Mesothelial cell of epicardium (in vitro differentiated cells): ENCODE results near the gene TEAD4. TPM values are rescaled to one million over a fixed set of nuclear protein-coding genes. Genes with fewer than 3 reads are reported as not detected.

Experiments used
- DNase-seq, 2 experiments: peaks; one replicate each; pipeline ENCODE4 v3.0.0; 2021; ENCODE audit warnings: low spot score in 2 of 2; ENCODE audit not compliant: unreplicated experiment in 2 of 2
- H3K27ac Mint-ChIP-seq: 2 replicates; pipeline ENCODE4 v1.8.0; 2021; ENCODE audit warnings: mixed read lengths
- H3K27me3 Mint-ChIP-seq: 2 replicates; pipeline ENCODE4 v1.8.0; 2021; ENCODE audit warnings: low read depth, mixed read lengths
- H3K36me3 Mint-ChIP-seq: 2 replicates; pipeline ENCODE4 v1.8.0; 2021; ENCODE audit warnings: mixed read lengths
- H3K4me1 Mint-ChIP-seq: 2 replicates; pipeline ENCODE4 v1.8.0; 2021; ENCODE audit warnings: mixed read lengths
- H3K4me3 Mint-ChIP-seq: 2 replicates; pipeline ENCODE4 v1.8.0; 2021; ENCODE audit warnings: mild to moderate bottlenecking, moderate library complexity, mixed read lengths
- H3K9me3 Mint-ChIP-seq: 2 replicates; pipeline ENCODE4 v1.8.0; 2021; ENCODE audit warnings: mixed read lengths
- total RNA-seq: library from RNA; stranded (reverse); gene quantifications from 3 replicates; pipeline ENCODE4 v1.2.1, GENCODE V29; 2021
- TF ChIP-seq, protein P1 (sequence below): fragments of 200-600 bp; sonication (generic); IDR thresholded peaks from one replicate; pipeline ENCODE4 v1.5.0; 2021; ENCODE audit warnings: antibody characterized with exemption; ENCODE audit not compliant: unreplicated experiment

TEAD4 gene
- total RNA-seq, 1 donor from 2014 or later, result 32.3 TPM

DNA sequence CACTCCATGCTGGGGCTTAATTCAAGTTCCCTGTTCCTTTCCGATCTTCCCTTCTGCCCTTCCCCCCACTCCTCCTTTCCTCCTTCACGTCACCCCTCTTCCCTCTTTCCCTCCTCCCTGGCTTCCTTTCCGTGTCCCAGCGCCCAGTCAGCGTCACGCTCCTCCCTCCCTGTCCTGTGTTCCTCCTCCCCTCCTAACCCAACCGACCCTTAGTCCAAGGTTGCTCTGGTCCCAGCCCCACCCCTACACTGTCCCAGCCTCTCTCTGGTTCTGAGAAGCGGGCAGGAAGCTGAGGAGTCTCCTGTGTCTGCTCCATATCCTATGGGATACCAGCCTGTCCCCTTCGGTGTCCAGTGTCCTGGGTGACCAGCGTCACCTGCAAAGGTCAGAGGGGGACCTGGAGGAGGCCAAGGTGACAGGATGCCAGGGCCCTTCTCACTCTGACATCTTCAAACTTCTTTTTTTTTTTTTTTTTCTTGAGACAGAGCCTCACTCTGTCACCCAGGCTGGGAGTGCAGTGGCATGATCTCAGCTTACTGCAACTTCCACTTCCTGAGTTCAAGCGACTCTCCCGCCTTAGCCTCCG, 61.7 kb downstream of the TEAD4 start:
- no peaks in the 10 kb centered on the region for H3K9me3 Mint-ChIP-seq
- DNase-seq, result no peak
- no peak overlapping the region for H3K27ac Mint-ChIP-seq
- H3K4me3 Mint-ChIP-seq, result no peak overlapping the region
- no peaks in the 10 kb centered on the region for H3K4me1 Mint-ChIP-seq
- H3K27me3 Mint-ChIP-seq, result no peaks in the 10 kb centered on the region
- TF ChIP-seq, protein P1, sequence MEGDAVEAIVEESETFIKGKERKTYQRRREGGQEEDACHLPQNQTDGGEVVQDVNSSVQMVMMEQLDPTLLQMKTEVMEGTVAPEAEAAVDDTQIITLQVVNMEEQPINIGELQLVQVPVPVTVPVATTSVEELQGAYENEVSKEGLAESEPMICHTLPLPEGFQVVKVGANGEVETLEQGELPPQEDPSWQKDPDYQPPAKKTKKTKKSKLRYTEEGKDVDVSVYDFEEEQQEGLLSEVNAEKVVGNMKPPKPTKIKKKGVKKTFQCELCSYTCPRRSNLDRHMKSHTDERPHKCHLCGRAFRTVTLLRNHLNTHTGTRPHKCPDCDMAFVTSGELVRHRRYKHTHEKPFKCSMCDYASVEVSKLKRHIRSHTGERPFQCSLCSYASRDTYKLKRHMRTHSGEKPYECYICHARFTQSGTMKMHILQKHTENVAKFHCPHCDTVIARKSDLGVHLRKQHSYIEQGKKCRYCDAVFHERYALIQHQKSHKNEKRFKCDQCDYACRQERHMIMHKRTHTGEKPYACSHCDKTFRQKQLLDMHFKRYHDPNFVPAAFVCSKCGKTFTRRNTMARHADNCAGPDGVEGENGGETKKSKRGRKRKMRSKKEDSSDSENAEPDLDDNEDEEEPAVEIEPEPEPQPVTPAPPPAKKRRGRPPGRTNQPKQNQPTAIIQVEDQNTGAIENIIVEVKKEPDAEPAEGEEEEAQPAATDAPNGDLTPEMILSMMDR, result no peak
- H3K36me3 Mint-ChIP-seq, result peaks cover 27% of the 10 kb centered on the region

DNA sequence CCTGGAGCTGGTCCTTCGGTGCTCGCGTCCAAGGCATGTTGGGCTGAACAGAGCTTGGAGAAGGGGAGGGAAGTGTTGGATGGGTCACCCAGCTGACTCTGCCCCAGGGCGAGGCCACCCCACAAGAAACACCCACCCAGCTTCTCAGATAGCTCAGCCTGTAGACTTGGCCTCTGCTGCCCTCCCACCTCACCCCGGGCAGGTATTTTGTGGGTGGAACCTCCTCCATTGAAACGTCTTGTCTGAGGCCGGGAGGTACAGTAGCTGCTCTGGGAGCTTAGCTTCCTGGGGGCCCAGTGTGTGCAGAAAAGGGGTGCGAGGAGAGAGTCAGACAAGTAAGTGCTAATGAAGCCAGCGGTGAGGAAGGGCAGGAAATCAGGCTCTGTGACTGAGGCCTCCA, 63.2 kb downstream of the TEAD4 start:
- Mint-ChIP-seq H3K4me1 (no peaks in the 10 kb centered on the region), H3K36me3 (peaks cover 25% of the 10 kb centered on the region), H3K27ac (no peak overlapping the region), H3K4me3 (no peak overlapping the region), H3K9me3 (no peaks in the 10 kb centered on the region), H3K27me3 (no peaks in the 10 kb centered on the region)
- TF ChIP-seq, protein P1, result no peak
- no peak for DNase-seq

DNA sequence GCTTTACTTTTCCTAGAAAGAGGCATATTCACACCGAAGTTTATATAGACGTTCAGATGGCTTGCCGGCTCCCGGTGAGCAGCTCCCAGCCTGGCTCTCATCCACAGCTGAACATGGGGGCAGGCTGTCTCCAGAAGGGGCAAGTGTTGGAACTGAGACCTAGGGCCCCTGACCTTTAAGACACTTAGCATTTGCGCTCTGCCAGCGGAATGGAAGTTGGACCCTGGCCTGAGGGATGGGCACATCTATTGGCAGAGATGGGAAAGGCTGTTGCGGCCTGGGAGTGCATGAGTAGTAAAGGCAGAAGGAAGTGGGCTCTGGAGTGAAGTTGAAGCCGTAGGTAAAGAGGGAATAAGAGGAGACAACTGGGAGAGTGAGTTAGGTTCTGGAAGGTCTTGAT, 63.8 kb downstream of the TEAD4 start:
- Mint-ChIP-seq H3K4me3 (no peak overlapping the region), H3K9me3 (no peaks in the 10 kb centered on the region), H3K27ac (no peak overlapping the region), H3K4me1 (no peaks in the 10 kb centered on the region), H3K27me3 (no peaks in the 10 kb centered on the region), H3K36me3 (peaks cover 25% of the 10 kb centered on the region)
- TF ChIP-seq, protein P1, result no peak
- DNase-seq, result no peak

DNA sequence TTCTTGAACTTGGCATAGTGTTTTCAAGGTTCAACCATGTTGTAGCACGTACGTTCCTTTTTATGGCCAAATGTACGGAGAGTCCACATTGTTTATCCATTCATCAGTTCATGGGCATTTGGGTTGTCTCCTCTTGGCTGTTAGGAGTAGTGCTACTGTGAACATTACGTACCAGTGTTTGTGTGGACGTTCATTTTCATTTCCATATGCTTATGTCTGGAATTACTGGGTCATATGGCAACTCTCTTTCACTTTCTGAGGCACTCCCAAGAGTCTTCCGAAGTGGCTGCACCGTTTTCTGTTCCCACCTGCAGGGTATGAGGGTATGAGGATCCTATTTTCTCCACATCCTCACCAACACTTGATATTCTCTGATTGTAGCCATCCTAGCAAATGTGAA, 68.9 kb downstream of the TEAD4 start:
- no peaks in the 10 kb centered on the region for H3K27me3 Mint-ChIP-seq
- H3K36me3 Mint-ChIP-seq, result peaks cover 16% of the 10 kb centered on the region
- no peak overlapping the region for H3K27ac Mint-ChIP-seq

DNA sequence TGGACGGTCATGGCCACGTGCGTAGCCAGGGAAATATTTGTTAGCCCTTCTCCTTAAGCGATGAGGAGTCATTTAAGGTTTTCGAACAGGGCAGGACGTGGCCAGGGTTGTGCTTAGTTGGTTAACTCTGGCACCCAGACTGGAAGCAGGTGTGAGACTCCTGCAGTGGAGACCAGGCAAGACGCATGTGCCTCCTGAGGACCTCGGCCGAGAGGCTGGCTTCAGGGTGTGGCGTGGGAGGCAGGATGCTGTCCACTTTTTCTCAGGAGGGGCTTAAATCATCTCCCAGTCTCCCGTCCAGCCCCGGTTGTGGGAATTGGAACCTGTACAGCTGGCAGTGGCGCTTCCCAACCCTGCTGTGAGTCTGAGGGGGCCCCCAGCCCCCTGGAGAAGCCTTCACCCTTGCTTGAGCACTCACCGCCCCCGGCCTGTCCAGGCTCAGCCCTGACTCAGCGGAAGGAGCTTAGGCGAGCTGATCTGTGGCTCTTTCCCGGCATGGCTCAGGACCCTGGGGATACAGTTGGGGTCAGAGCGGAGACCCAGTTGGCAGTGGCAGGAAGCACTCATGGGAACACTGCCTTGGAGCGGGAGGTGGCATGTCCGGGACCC, 71.7 kb downstream of the TEAD4 start:
- TF ChIP-seq, protein P1, result no peak
- no peak for DNase-seq
- H3K4me1 Mint-ChIP-seq, result peaks cover 9% of the 10 kb centered on the region
- no peaks in the 10 kb centered on the region for H3K27me3 Mint-ChIP-seq
- H3K4me3 Mint-ChIP-seq, result no peak overlapping the region
- peaks cover 8% of the 10 kb centered on the region for H3K36me3 Mint-ChIP-seq
- no peak overlapping the region for H3K27ac Mint-ChIP-seq
- H3K9me3 Mint-ChIP-seq, result no peaks in the 10 kb centered on the region

More for the DNA sequence above, 68.9 kb downstream of the TEAD4 start:
- DNase-seq, result no peak
- TF ChIP-seq, protein P1, result no peak
- H3K4me1 Mint-ChIP-seq, result no peaks in the 10 kb centered on the region
- no peak overlapping the region for H3K4me3 Mint-ChIP-seq
- no peaks in the 10 kb centered on the region for H3K9me3 Mint-ChIP-seq
